GM21423 (cell line): ENCODE data around the gene ADAR.

Source experiments
- ATAC-seq: cut with Tn5 transposase; IDR thresholded peaks from one replicate; pipeline ENCODE4 v1.9.1; 2021; ENCODE audit warnings: mild to moderate bottlenecking, moderate library complexity; ENCODE audit not compliant: unreplicated experiment

ADAR gene

DNA sequence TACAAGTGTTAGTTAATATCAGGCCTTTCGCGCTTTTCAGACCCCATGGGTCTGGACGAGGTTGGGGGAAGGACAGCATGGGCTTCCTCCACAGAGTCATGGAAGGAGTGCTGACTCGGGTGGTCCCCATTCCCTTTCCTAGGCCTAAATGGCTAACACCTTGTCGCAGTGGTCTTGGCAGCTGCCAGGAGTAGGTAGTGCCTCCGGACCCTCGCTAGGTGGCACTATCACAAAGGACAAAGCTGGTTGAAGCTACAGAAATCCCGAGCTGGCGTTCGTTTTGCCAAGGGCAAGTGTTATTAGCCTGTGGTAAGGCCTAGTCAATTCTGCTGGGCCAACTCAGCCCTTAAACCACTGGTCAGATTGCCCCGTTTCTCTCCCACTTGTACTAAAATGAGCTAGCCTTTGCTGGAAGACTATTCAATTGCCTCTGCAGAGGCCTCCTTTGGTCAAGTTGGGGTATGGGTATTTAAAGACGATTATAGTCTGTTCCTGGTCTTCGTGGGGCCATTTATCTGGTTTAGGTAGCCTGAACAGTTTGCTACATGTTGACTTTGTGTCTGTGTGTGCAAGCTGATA, 48.4 kb downstream of the ADAR start:
- peak; percentile 40 for ATAC-seq

DNA sequence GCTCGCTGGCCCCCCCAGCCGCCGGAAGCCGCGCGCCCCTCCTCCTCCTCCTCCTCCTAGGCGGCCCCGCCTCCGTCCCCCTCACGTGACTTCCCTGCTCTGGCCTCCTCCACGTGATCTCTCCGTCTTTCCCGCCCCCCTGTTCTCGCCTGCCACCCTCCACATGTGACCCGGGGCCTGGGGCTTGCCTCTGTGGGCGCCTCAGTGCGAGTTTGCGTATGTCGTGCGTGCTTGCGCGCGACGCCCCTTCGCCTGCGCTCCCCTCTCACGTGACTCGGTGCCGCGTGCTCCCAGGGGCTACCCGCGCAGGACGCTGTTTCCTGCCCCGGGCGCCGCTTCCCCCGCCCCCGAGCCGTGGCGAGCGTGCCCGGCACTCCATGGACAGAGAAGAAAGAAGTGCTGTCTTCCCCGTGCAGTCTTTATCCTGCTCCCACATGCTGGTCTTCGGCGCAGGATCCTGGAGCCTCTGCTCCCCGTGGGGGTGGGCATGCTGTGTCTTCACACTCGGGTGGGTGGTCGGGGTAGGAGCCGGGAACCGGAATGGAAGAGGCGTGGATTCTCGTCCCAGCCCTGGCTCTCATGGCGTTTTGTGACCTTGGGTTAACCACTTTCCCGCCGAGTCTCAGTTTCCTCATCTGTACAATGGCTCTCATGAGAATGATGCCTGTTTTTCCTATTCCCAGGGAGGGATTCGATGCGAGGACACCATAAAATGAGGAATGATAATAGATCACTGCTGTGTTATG, 49.1 kb downstream of the ADAR start:
- peak; percentile 90 for ATAC-seq

DNA sequence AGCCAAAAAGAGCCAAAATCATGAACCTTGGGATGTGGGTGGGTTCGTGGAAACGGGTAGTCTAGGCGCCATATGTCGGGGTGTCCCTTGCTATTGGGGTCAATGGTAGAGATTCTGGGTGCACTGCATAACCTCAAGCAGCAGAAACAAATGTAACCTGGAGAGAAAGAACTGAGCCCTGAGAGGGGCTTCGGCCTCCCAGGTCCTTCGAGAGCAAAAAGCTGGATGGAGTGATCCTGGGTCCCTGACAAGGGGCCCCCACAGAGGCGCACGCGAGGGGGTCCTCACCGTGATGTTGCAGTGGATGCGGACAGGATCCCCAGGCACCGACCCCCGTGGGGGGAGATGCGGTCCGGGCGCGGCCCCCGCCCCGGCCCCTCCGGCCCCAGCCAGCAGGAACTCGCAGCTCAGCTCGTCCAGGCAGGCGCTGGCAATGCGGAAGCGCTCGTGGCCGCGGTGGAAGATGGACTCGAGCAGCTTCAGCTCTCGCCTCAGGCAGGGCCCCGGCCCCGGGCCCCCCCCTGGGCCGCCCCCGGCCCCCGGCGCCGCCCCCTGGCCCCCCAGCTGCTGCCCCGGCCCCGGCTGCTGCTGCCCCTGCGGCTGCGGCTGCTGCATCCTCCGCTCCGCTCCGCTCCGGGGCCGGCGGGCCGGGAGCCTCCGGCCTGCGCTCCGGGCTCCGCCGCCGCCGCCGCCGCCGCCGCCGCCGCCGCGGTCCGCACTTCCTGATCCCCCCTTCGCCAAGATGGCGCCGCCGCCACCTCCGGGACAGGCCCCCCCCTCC, 49.9 kb downstream of the ADAR start, which contains the start of gene UBE2Q1:
Gene UBE2Q1, minus strand, starts transcription at position 724 of the 781 bp plus-strand sequence. Its CDS starts 109 bp downstream, at position 615.
- ATAC-seq, result peak; percentile 12

DNA sequence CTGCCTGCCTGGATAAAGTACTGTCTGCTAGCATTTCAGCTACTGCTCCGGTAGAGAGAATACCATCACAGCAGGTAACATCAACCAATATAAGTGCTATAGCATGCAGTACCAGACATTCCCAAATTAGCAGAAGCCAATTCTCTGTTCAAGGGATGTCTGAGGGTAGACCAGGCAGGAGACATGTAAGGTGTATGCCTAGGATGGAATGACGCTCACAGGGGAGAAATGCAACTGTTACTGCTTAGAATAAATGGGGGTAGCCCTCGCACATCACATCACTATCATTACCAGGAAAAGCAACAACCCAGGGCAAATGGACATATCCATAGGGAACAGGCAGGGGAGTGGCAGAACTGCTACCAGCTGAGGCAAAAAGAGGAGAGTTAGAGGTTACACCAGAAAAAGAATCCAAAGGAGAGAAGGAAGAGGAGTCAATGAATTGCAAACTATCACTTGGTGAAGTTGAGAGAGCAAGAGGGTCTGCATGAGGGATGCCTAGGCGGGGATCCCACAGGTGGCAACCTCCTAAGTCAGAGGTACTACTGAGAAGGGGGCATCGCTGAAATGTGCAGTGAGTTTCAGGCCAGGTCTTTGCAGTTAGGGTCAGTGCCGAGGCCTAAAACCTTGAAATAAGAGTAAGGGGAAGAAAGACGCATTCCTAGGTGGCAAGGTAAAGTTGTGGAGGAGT, 50.6 kb downstream of the ADAR start:
- no peak for ATAC-seq

DNA sequence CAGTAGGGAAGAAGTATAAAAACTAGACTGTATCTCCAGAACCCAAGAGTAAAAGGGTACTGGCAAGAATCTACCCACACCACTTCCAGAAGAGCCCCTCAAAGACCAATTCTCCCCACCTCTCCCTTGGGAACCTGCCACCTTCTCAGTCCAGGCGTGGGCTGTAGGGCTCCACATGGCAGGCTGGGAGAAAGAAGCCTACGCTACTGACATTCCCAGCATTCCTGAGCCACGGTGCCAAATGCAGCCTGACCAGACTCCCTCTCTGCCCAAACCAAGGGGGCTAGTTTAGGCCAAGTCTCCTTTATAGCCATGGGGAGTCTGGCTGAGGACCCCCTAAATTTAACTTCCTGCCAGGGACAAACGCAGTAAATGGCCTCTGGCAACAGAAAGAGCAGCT, 51.6 kb downstream of the ADAR start:
- ATAC-seq, result no peak

DNA sequence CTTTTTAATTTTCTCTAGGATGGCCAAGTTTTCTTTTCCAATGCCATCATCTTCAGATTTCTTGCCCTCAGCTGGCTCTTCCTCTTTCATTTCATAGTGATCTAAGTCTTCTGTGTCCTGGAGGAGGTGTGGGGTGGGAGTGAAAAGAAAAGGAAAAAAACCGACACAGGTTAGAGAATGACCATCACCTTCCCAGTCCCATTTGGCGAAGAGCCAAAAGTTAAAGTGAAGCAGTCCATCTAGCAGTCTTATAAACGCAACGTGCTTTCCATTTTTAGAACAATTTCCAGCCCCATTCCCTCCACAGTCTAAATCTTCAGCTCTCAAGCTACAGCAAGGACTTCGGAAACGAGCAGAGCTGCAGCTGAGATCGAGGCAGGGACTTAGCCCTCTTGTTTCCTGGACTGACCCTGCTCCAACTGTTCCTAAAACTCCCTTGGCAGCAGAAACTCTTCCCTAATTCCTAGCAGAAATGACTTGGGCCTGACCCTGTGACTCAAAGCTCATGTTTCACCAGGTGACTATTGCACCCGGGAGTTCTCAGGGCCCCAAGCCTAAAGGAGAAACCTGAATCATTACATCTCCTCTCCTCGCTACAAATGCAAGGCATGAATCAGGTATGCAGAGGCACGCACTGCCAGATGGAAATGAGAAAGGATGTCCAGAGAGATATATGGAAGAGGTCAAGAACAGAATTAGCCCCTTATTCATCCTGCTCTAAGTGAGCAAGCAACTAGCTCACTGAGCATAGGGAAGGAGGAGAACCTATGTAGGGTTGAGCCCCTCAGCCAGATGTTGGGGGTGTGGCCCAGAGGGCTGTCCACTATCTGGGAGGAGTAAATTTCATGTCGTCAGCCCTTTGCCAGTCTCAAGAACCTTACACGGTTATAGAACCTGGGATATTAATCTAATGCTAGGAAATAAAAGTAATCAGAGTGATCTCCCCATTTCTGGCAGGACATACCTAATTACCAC, 54.6 kb downstream of the ADAR start:
- ATAC-seq, result no peak

DNA sequence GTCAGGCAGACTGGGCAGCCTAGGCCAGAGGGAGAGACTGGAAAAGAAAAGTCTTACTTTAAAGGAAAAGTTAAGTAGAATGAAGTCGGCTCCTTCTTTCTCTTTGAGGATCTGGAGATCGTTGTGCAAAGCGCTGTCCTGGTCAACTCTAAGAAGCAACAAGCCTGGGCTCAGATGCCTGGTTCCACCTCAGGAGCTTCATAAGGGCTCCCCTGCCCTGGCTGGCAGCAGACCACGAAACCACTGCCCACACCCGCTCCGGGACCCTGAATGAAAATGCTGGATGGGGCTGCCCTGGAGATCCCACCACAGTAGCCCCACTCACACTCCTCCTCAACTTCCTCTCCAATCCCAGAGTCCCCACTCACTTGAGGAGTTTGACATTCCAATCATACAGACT, 56.0 kb downstream of the ADAR start:
- ATAC-seq, result no peak

DNA sequence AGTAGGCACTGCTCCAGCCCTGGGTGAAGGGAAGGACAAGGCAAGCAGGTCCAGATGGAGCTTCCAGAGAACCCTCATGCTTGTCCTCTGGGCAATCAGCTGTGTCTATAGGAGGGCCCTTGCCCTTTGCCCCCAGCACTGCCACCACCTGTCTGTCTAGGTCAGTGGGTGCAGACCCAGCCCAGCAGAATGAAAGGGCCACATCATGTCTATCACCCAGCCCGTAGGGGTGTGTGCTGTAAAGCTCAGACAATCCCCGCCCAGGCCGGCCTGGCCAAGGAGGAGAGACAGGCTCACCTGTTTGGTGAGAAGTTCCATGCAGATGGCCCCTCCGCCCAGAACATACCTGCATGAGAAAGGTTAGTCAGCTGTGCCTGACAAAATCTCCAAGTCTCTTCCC, 56.5 kb downstream of the ADAR start:
- no peak for ATAC-seq

DNA sequence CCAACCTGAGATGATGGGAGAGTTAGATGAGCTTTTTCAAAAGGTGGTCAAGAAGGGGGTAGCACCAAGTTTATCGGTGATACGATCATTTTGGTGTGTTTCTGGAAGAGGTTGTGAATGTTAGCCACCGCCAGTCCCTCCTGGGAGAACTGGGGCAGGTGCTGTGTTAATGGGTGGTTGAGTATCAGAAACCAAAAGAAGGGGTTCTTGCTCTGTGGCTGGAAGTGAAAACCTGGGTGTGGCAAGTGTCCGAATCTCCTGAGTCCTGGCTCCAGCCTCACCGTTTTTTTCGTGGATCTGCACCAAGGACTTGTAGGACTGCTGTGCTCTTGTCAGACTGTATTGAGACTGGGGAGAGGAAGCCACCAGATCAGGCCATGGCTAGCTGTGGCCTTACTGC, 57.3 kb downstream of the ADAR start:
- ATAC-seq, result no peak

DNA sequence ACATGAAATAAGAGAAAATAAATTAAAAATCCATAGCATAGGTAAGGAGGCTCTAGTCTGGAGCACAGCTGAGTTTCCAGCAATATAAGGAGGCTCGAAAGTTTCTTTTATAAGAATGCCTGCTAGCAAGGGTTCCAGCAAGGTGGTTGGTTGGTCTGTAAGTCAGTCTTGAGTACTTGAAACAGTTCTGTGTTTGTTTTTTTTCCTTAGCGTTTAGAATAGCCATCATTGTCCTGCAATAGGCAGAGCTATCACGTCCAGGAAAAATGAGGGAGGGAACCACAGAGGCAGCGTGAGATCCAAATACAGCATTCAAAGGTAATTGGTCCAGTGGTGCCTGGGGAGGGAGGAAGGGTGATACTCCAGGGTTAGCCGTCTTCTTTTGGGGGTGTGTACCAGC, 57.9 kb downstream of the ADAR start:
- ATAC-seq, result no peak

DNA sequence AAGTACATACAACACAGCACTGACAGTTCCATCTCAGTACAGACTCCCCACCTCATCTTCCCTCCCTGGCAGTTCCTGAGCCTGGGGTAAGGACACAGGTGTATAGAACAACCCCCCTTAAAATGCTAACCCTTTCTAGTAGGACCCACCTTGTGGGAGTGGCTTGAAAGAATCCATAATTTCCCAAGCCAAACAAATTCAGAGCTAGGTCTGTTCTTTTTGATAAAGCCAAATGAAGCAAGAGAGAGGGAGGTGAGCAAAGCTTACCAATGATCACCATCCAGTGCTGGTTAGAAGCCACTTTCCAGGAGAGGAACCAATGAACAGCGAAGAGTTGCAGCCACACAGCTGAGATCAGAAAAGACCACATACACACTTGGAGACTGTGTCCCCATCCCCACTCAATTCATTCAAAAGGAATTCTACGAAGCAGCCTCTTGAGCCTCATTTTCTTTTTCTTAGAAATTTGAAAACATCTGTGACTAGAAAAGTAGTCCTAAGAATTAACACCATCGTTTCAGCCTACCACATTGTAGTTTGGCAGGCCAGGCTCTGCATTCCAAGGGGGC, 58.7 kb downstream of the ADAR start:
- ATAC-seq, result no peak

DNA sequence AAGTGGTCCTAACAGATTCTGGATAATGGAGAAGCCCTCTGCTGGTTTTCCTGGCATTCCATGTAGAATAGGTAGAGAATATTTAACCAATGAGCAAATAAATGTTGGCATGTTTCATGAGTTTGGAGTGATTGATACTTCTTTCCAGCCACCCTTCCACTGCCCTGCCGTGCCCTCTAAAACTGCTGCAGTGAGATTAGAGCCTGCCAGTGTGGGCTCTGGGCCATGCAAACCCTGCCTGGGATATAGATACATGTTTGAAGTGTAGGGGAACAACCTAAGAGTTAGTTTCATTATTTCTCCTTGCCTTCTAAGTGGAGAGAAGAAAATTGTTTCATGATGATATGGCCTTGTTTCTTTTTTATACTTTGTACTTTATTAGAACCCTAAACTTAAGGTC, 60.0 kb downstream of the ADAR start:
- no peak for ATAC-seq

DNA sequence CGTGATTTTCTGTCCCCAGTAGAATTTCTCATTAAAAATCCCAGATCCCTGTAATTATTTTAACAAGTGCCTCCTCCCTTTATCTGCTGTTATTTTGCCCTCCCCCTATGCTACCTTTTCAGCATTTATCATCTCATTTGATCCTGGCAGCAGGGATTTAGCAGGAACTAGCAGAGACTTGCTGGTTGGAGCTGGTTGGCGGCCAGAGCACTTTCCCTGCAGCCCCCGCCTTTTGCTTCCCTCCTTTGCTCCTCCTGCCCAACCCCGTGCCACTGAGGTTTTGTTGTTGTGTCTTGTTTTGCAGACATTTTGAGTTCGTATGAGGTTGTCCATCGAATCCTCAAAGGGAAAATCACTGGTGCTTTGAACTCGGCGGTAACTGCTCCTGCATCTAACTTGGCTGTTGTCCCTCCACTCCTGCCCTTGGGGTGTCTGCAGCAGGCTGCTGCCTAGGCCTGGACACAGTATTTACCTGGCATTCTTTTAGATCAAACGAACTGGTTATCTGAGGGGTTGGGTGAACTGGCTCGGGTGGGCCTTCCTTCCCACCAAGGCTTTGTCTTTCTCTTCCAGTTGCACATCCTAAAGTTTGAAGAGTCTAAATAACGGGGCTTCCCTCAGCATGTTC, 60.8 kb downstream of the ADAR start:
- no peak for ATAC-seq

DNA sequence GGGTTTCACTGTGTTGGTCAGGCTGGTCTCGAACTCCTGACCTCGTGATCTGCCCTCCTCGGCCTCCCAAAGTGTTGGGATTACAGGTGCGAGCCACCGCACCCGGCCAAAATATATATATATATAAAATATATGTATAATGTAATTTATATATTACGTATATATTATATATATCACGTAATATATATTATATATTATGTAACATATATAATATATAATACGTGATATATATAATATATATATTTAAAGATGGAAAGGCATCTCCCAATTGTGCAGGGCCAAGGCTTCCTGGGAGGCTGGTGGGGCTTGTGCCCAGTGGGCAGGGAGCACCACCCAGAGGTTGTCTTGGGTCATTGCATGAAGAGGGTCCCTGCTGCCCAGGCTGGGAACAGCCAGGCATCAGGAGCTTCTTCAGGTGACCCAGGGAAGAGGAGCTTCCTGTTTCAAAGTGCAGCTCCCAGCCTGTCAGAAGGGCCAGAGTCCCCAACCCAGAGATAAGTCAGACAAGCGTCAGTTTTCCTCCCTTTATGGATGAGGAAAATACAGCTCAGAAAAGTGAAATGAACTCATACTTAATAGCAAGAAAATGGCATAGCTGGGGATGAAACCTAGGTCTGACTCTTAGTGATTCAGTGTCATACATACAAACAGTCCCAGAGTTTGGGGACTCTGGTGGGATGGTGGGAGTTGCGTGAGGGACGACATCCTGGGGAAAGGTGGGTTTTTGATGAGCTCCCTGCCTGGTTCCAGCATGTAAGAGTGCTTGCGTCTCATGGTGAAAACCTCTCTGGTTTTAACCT, 61.5 kb downstream of the ADAR start:
- ATAC-seq, result no peak

DNA sequence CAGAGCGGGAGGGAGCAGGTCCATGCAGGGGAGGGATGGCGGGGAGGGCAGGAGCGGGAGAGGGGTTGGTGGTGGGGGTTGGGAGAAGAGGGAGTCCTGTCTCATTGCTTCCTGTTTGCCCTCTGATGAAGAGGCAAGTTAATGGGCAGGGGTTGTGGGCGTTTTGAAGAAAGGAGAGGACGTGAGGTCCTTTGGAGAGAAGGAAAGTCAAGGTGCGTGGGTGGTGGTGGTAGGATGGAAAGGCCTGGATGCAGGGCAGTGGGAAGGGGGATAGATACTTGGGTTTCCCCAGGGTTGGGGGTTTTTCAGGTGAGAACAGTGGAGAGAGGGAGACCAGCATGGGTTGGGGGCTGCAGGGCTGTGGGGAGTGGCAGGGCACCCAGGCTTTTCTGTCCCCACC, 66.8 kb downstream of the ADAR start:
- no peak for ATAC-seq

DNA sequence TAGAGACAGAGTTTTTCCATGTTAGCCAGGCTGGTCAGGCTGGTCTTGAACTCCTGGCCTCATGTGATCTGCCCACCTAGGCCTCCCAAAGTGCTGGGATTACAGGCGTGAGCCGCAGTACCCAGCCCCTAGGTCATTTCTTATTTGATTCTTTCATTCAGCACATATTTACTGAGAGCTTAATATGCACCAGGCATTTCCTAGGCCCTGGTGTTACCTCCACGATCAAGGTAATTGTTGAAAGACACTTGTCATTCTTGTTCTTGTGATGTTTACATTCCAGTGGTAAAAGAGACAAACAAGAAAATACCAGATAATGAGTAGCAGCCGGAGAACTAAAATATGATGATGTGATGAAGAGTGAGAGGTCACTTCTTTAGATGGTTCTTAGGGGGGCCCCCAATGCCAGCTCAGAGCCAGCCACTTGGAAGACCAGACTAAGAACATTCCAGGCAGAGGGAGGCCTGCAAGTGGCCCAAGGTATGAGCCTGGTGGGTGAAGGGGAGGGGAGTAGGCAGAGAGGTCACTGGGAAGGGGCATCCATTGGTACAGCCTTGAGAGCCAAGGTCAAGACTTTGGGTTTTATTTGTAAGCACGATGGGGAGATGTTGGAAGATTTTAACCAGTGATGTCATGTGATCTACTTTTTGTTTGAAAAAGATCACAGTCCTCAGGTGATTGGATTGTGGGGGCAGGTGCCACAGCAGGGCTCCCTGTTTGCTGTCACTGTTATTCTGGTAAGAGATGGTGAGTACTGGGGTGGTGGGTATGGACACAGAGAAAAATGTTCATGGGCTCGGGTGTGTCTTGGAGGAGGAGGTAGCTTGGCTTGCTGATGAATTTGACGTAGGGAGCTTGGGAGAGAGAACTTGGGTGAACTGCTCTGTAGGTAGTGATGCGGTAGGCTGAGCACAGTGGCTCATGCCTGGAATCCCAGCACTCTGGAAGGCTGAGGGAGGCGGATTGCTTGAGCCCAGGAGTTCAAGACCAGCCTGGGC, 68.2 kb downstream of the ADAR start:
- ATAC-seq, result no peak

DNA sequence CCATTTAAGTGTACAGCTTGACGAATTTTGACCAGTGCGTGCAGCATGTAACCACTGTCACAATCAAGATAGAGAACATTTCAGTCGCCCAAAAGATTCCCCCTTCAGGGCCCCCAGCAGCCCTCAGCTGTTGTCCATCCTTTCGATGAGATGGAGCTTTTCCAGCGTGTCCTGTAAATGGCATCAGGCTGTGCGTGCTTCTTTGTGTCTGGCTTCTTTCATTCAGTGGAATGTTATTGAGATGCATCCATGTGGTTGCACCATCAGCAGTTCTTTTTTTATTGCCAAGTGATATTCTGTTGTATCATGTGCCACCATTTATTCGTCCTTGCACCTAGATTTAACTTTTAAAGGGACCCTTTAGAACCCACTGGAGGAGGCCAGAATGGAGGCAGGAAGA, 71.4 kb downstream of the ADAR start:
- ATAC-seq, result no peak
